GDM1 (cell line): ENCODE measurements around the gene UVRAG.
"Not testable (repeated sequence)": the region's sequence is repeated elsewhere in the genome, so short reads cannot be mapped to it uniquely, and the experiment has no call there.

Experiments used
- DNase-seq: peaks from one replicate; lab custom pipeline; 2025; lab: John Stamatoyannopoulos, UW

The UVRAG gene

GRCh38 chr11:75879737-75880136 lies 64.7 kb downstream of the UVRAG start:
- no peak for DNase-seq

- DNase-seq: not testable (repeated sequence)
Measured at GRCh38 chr11:75880343-75880742, 65.3 kb downstream of the UVRAG start.

GRCh38 chr11:75884321-75884720 lies 69.3 kb downstream of the UVRAG start:
- DNase-seq: no peak

GRCh38 chr11:75888416-75888815 lies 73.4 kb downstream of the UVRAG start:
- DNase-seq: no peak

GRCh38 chr11:75891947-75892739 lies 77.1 kb downstream of the UVRAG start:
- peak; percentile 45 for DNase-seq

GRCh38 chr11:75893251-75893650 lies 78.2 kb downstream of the UVRAG start:
- DNase-seq: no peak

GRCh38 chr11:75894036-75894585 lies 79.1 kb downstream of the UVRAG start:
- no peak for DNase-seq

- peak; percentile 8 for DNase-seq
Measured at GRCh38 chr11:75896843-75897419, 81.9 kb downstream of the UVRAG start.

GRCh38 chr11:75898871-75899270 lies 83.9 kb downstream of the UVRAG start:
- no peak for DNase-seq

- DNase-seq: no peak
Measured at GRCh38 chr11:75899806-75900205, 84.8 kb downstream of the UVRAG start.

GRCh38 chr11:75900848-75901247 lies 85.8 kb downstream of the UVRAG start:
- no peak for DNase-seq

- no peak for DNase-seq
Measured at GRCh38 chr11:75902631-75903030, 87.6 kb downstream of the UVRAG start.

GRCh38 chr11:75903276-75903675 lies 88.3 kb downstream of the UVRAG start:
- DNase-seq: no peak

- DNase-seq: no peak
Measured at GRCh38 chr11:75905434-75905833, 90.4 kb downstream of the UVRAG start.

GRCh38 chr11:75907906-75908527 lies 93.0 kb downstream of the UVRAG start:
- DNase-seq: no peak

GRCh38 chr11:75910426-75911145 lies 95.6 kb downstream of the UVRAG start:
- DNase-seq: no peak

GRCh38 chr11:75911459-75911858 lies 96.4 kb downstream of the UVRAG start:
- no peak for DNase-seq

GRCh38 chr11:75913984-75914383 lies 99.0 kb downstream of the UVRAG start:
- DNase-seq: no peak

- no peak for DNase-seq
Measured at GRCh38 chr11:75916882-75917281, 101.9 kb downstream of the UVRAG start.

- no peak for DNase-seq
Measured at GRCh38 chr11:75918331-75918730, 103.3 kb downstream of the UVRAG start.

GRCh38 chr11:75919525-75919924 lies 104.5 kb downstream of the UVRAG start:
- no peak for DNase-seq

- DNase-seq: no peak
Measured at GRCh38 chr11:75920848-75921247, 105.8 kb downstream of the UVRAG start.
